GM19193 (cell line): ENCODE results near the gene PRKAG2.

Source experiments
- POLR2A ChIP-seq: IDR thresholded peaks from 4 replicates; pipeline ENCODE4 v1.6.1; 2011; ENCODE audit not compliant: insufficient read depth, insufficient read length; ENCODE audit errors: extremely low read depth

The PRKAG2 gene

GRCh38 chr7:151851782-151852181, 25.1 kb downstream of the PRKAG2 start:
- TF ChIP-seq POLR2A = no peak

DNA sequence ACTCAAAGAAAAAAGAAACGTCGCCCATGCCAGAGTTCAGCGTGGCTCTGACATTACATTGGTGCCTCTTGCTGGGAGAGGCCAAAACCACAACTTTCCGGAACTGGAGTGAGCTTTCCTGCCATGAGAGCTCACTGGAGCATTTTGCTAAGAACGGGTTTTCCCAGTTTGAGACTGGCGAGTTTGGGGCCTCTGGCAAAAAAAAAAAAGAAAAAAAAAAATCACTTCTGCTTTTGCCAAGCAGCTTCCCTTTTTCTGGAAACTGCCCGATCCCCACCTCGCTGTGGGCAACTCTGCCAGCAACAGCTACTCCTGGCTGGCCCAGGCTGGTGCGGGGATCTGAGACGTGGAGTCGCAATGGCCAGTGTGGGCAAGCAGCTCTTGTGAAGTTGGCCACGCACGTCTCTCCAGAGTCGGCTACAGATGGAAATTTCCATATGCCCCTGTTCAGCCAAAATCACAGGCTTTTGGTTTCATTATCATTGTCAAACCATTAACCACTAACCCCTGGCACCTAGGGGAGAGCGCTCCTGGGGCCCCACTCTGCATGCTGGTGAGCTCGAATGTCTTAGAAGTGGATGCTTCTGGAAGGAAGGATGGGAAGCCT, 25.7 kb downstream of the PRKAG2 start:
- no peak for TF ChIP-seq POLR2A

GRCh38 chr7:151850491-151851124, 26.3 kb downstream of the PRKAG2 start:
- TF ChIP-seq POLR2A = no peak

- TF ChIP-seq POLR2A = no peak
These were observed 27.0 kb downstream of the PRKAG2 start for GRCh38 chr7:151849879-151850260.

DNA sequence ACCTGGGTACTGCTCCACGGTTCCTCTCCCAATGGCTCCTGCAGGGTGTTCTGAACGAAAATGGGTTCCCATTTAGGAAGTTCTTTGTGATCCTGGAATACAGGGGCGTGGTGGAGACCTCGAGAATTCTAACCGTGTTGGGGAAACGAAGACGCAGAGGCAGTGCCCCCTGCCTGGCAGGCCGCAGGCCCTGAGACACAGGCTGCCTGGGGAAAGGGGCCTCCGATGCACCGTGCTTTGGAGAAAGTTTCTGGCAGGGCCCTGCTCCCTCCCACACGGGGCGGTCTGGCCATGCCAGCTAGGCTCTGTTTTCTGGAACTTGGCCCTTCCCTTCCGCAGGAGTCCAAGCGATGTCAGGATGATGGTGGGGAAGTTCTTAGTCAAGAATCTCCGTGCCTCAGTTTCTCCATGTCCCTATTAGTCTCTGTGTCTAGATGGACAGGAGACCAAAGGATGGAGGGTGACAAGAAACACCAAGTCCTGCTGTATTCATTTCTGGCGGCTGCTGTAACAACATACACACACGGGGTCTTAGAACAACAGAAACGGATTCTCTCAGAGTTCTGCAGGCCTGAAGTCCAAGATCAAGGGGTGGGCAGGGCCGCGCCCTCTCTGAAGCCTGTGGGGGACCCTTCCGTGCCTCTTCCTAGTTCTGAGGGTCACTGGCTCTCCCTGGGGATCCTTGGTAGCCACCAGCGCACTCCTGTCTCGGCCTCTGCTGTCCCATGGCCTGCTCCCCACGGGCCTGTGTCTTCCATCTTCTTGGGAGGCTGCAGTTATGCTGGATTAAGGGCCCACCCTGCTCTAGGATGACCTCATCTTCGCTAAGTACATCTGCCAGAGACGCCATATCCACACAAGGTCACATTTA, 27.7 kb downstream of the PRKAG2 start:
- no peak for TF ChIP-seq POLR2A

GRCh38 chr7:151847681-151848081, 29.2 kb downstream of the PRKAG2 start:
- TF ChIP-seq POLR2A = no peak

DNA sequence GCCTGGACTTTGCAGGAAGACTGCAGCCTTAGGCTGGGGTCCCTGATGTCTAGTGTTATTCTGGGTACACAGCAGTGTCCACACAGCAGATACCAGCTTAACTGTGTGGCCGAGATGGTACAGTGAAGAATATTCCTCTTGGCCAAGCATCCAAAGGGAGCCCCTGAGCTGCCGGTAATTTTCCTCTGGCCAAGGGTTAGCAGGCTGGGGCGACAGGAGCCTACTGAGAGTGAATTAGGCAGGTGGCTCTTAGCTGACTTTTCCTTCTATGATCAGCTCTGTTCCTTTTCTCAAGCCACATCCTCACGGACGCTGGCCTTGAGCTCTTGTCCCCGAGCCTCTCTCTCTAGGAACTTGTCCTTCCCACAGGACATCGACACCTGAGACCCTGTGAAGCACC, 29.8 kb downstream of the PRKAG2 start:
- TF ChIP-seq POLR2A = no peak

DNA sequence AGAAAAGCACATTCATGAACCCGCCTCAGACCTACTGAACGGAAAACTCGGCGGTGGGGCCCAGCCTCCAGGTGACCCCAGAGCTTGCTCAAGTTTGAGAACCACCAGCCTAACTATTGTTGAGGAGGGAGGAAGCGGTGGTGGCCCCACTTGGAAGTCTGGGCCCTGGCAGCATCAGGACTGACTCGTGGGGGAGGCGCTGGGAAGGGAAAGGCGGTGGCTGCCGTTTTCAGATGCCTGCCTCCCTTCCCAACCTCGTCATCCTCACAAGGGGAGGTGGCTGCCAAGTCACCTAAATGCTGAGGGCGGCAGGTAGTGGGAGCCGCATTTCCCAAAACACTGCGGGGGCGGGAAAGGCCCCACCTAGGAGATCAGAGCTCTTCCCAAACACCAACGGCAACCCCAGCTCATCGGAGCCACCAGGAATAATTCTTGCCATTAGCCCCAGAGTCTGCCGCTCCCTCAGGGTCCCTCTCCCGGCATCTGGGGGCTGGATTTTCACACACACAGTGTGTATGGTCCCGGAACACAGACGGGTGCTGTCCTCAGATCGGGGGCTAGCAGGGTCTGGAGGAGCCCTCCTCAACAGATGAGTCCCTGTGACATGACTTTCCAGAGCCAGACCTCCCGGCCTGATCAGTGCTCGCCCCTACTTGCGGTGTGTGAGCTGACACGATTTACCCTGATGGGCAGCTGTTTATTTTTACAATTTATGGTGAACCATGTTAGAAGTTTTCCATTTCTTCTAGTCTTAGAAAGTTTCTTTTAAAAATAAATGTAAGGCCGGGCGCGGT, 31.3 kb downstream of the PRKAG2 start:
- TF ChIP-seq POLR2A = no peak

DNA sequence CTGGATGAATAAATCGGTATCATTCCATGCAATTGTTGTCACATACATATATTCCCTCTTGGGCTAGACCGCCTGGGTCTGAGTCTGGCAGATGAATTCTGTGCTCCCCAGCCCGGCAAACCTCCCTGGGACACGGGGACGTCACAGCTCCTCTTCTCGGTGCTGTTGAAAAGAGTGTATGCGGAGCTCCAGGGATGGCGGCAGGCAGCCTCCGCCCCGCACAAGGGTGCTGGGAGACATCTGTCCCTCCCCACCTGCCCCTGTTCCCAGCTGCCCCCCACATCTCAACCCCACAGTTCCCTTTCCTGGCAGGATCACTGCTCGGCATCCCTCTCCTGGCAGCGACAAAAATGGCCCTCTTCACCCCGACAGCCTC, 32.1 kb downstream of the PRKAG2 start:
- TF ChIP-seq POLR2A = no peak

DNA sequence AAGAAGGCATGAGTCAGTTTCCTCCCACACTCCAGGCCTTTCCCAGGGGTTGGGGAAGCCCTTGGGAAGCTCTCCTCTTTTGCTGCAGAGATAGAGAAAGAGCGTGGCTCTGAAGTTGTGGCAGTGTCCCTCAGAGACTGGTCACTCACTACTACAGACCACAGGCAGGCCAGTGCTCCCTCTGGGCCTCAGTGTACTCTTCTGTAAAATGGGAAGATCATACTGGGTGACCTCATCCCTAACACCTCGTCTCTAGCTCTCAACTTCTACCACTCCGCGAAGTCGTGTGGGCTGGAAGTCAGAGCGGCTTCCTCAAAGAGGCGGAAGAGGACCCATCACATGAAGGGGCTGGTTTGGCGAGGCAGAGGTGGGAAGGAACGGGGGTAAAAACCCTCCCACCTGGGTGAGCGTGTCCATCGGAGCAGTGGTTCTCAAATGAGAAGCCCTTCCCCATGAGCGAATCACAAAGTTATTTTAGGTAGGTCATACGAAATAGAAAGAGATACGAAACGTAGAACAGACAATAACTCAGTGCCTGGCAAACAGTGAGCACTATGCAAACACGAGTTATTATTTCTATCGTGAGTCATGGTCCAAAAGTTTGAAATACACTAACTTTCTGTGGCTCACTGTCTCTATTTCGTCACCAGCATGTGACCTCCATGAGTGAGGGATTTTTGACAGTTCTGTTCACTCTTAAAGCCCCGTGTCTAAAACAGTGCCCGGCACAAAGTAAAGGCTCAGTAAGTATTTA, 32.7 kb downstream of the PRKAG2 start:
- no peak for TF ChIP-seq POLR2A

GRCh38 chr7:151843181-151843580, 33.7 kb downstream of the PRKAG2 start:
- TF ChIP-seq POLR2A = no peak

DNA sequence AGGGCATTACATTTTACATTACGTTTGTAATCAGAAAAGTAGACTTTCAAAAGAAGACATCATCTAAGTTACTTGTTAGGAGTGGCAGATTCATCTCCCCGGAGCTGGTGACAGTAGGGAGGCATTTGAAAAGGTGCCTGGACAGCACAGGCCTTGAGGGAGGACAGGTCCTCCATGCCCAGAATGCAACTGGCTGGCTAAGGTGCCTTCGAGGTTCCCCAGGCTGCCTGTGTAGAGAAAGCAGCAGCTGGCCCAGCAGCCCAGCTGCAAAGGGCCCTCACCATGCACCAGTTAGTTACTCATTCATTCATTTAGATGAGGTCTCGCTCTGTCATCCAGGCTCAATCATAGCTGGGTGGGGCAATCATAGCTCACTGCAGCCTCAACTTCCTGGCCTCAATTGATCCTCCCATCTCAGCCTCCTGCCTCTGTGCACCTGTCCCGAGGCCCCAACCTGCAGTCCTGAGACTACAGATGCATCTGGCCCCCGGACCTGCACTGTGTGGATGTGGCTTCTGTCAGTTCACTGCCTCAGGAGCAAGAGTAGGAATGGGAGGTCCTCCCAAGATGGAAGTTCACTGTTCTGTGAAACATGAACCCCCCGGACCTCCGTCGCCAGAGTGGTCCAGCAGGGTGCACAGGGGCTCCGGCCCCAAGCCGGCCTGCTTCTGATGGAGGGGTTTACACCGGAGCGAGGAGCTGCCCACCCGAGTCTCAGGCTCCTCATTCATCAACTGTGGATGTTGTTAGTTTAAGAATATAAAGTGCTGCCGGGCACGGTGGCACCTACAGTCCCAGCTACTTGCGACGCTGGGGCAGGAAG, 36.6 kb downstream of the PRKAG2 start:
- no peak for TF ChIP-seq POLR2A

GRCh38 chr7:151839451-151839921, 37.4 kb downstream of the PRKAG2 start:
- no peak for TF ChIP-seq POLR2A

GRCh38 chr7:151838861-151839381, 38.0 kb downstream of the PRKAG2 start:
- TF ChIP-seq POLR2A = no peak

- no peak for TF ChIP-seq POLR2A
These were observed 38.8 kb downstream of the PRKAG2 start for GRCh38 chr7:151838072-151838471.
